ENCODE results near the gene FAM50A. TPM values are rescaled to one million over a fixed set of nuclear protein-coding genes. Genes with fewer than 3 reads are reported as not detected.

FAM50A gene
- total and polyA plus RNA-seq, 2 donors (not counting 1 experiment from before 2014, with no cell fraction given): 80.1 to 117 TPM

DNA sequence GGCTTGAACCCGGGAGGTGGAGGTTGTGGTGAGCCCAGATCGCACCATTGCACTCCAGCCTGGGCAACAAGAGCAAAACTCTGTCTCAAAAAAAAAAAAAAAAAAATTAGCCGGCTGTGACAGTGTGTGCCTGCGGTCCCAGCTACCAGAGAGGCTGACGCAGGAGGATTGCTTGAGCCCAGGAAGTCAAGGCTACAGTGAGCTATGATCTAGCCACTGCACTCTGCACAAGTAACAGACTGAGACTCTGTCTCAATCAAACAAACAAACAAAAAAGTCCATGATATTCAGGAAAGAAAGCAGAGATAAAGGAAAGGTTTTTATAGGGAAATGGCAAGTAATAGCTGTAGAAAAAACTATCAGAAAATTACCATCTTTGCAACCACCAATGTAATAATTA is 37.3 kb downstream of the FAM50A start:
- Histone ChIP-seq H3K36me3 (ENCODE audit: control insufficient read depth, insufficient read depth, low read length) (no peaks in the 10 kb centered on the region), H3K4me3 (replicated peaks in 1 of 4; ENCODE audit: control extremely low read depth in 1 of 4, insufficient read depth in 1 of 4, low read depth in 3 of 4, low read length in 4 of 4) (no peak overlapping the region), H3K9me3 (ENCODE audit: control insufficient read depth, insufficient read depth, low read depth, low read length) (no peaks in the 10 kb centered on the region), H3K27ac (ENCODE audit: insufficient read depth, low read length) (no peak overlapping the region), H3K4me2 (ENCODE audit: extremely low read depth, insufficient read depth, low read length) (no peak overlapping the region), H3K79me2 (ENCODE audit: control insufficient read depth, insufficient read depth, low read length) (no peaks in the 10 kb centered on the region), H2AFZ (ENCODE audit: low read length) (no peak overlapping the region), H3K9ac (ENCODE audit: insufficient read depth, low read length) (no peak overlapping the region), H3K4me1 (ENCODE audit: control insufficient read depth, extremely low read depth, insufficient read depth, low read length) (no peaks in the 10 kb centered on the region), H3K27me3 (ENCODE audit: control insufficient read depth, insufficient read depth, low read length) (no peaks in the 10 kb centered on the region), H4K20me1 (ENCODE audit: control insufficient read depth, extremely low read depth, insufficient read depth, low read length) (no peaks in the 10 kb centered on the region)
- DNase-seq (ENCODE audit: low read depth in 2 of 2): no peak
- TF ChIP-seq, protein P1, sequence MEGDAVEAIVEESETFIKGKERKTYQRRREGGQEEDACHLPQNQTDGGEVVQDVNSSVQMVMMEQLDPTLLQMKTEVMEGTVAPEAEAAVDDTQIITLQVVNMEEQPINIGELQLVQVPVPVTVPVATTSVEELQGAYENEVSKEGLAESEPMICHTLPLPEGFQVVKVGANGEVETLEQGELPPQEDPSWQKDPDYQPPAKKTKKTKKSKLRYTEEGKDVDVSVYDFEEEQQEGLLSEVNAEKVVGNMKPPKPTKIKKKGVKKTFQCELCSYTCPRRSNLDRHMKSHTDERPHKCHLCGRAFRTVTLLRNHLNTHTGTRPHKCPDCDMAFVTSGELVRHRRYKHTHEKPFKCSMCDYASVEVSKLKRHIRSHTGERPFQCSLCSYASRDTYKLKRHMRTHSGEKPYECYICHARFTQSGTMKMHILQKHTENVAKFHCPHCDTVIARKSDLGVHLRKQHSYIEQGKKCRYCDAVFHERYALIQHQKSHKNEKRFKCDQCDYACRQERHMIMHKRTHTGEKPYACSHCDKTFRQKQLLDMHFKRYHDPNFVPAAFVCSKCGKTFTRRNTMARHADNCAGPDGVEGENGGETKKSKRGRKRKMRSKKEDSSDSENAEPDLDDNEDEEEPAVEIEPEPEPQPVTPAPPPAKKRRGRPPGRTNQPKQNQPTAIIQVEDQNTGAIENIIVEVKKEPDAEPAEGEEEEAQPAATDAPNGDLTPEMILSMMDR (conservative IDR thresholded peaks at IDR 0.05 in 1 of 2, IDR thresholded peaks at IDR 0.05 in 1 of 2; ENCODE audit: low read depth in 1 of 2, low read length in 2 of 2): no peak
- no peak for TF ChIP-seq EZH2 (IDR thresholded peaks at IDR 0.05; ENCODE audit: low read length, missing control alignments)

DNA sequence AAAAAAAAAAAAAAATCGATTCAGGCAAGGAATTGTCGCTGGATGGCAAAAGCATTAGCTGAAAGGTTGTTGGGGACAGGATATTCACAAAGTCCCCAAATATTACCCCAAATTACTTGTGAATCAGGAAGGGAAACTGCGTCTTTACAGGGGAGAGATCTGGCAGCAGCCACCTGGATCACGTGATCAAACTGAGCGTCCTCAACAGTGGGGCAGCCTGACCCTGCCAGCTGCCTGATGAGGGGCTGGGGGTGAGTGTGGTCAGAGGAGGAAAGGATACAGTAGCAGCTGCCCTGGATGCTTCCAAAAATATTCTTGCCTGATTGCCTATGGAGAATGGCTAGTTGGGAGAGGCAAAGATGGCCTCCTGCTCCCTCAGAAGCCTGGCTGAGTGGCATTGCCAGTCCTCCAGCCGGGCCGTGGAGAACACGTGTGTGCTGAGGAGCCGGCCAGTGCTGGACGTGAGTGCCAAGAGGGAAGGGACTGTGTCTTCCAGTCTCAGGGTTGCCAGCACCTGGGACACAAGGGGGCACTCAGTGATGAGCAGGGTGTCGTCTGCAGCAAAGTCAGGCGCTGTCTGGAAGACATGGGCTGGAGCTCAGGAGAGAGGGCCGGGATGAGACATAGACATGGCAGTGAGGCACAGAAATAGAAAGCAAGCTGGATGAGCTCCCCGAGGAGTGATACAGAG is 38.1 kb downstream of the FAM50A start:
- H4K20me1 ChIP-seq (ENCODE audit: control insufficient read depth, extremely low read depth, insufficient read depth, low read length): no peaks in the 10 kb centered on the region
- H3K27ac ChIP-seq (ENCODE audit: insufficient read depth, low read length): no peak overlapping the region
- H3K79me2 ChIP-seq (ENCODE audit: control insufficient read depth, insufficient read depth, low read length): no peaks in the 10 kb centered on the region
- H3K9me3 ChIP-seq (ENCODE audit: control insufficient read depth, insufficient read depth, low read depth, low read length): no peaks in the 10 kb centered on the region
- TF ChIP-seq, protein P1 (conservative IDR thresholded peaks at IDR 0.05 in 1 of 2, IDR thresholded peaks at IDR 0.05 in 1 of 2; ENCODE audit: low read depth in 1 of 2, low read length in 2 of 2): no peak
- no peak for TF ChIP-seq EZH2 (IDR thresholded peaks at IDR 0.05; ENCODE audit: low read length, missing control alignments)
- no peak for DNase-seq (ENCODE audit: low read depth in 2 of 2)
- H3K27me3 ChIP-seq (ENCODE audit: control insufficient read depth, insufficient read depth, low read length): no peaks in the 10 kb centered on the region
- no peak overlapping the region for H2AFZ ChIP-seq (ENCODE audit: low read length)
- H3K9ac ChIP-seq (ENCODE audit: insufficient read depth, low read length): no peak overlapping the region
- no peaks in the 10 kb centered on the region for H3K4me1 ChIP-seq (ENCODE audit: control insufficient read depth, extremely low read depth, insufficient read depth, low read length)
- H3K4me3 ChIP-seq (replicated peaks in 1 of 4; ENCODE audit: control extremely low read depth in 1 of 4, insufficient read depth in 1 of 4, low read depth in 3 of 4, low read length in 4 of 4): no peak overlapping the region
- no peaks in the 10 kb centered on the region for H3K36me3 ChIP-seq (ENCODE audit: control insufficient read depth, insufficient read depth, low read length)
- H3K4me2 ChIP-seq (ENCODE audit: extremely low read depth, insufficient read depth, low read length): no peak overlapping the region

DNA sequence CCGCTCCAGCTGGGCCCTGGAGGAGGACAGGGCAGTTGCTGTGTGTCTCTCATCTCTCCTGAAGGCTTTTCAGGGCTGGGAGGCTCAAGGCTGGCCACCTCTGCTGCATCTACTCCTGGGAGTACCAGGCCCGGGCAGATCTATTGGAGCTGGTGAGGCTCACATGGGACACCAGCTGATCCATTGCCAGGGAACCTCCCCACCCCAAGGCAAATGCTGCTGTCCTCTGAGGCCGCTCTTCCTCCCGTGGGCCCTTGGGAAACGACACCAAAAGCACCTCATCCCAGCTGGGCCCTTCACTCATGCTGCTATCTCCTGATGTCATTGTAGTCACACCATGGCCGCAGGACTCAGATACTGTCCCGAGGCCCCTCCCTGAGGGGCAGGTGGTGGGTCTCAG is 38.8 kb downstream of the FAM50A start:
- no peak overlapping the region for H3K9ac ChIP-seq (ENCODE audit: insufficient read depth, low read length)
- H3K4me3 ChIP-seq (replicated peaks in 1 of 4; ENCODE audit: control extremely low read depth in 1 of 4, insufficient read depth in 1 of 4, low read depth in 3 of 4, low read length in 4 of 4): no peak overlapping the region
- no peaks in the 10 kb centered on the region for H4K20me1 ChIP-seq (ENCODE audit: control insufficient read depth, extremely low read depth, insufficient read depth, low read length)
- no peaks in the 10 kb centered on the region for H3K4me1 ChIP-seq (ENCODE audit: control insufficient read depth, extremely low read depth, insufficient read depth, low read length)
- H3K36me3 ChIP-seq (ENCODE audit: control insufficient read depth, insufficient read depth, low read length): no peaks in the 10 kb centered on the region
- no peaks in the 10 kb centered on the region for H3K79me2 ChIP-seq (ENCODE audit: control insufficient read depth, insufficient read depth, low read length)
- no peak overlapping the region for H3K4me2 ChIP-seq (ENCODE audit: extremely low read depth, insufficient read depth, low read length)
- H3K27ac ChIP-seq (ENCODE audit: insufficient read depth, low read length): no peak overlapping the region
- H3K9me3 ChIP-seq (ENCODE audit: control insufficient read depth, insufficient read depth, low read depth, low read length): no peaks in the 10 kb centered on the region
- H3K27me3 ChIP-seq (ENCODE audit: control insufficient read depth, insufficient read depth, low read length): no peaks in the 10 kb centered on the region
- DNase-seq (ENCODE audit: low read depth in 2 of 2): no peak
- TF ChIP-seq EZH2 (IDR thresholded peaks at IDR 0.05; ENCODE audit: low read length, missing control alignments): no peak
- TF ChIP-seq, protein P1 (conservative IDR thresholded peaks at IDR 0.05 in 1 of 2, IDR thresholded peaks at IDR 0.05 in 1 of 2; ENCODE audit: low read depth in 1 of 2, low read length in 2 of 2): no peak
- no peak overlapping the region for H2AFZ ChIP-seq (ENCODE audit: low read length)

Measured in fibroblast of lung (primary cell).